MM.1S (cell line): ENCODE results near the gene ART1.
"Not testable (repeated sequence)": the region's sequence is repeated elsewhere in the genome, so short reads cannot be mapped to it uniquely, and the experiment has no call there.

Experiments used
- DNase-seq: peaks from one replicate; pipeline ENCODE4 v3.0.0-alpha.2; 2015
- H2AFZ ChIP-seq: fragments of 300-600 bp; sonication (generic); 2 replicates; pipeline ENCODE4 v1.6.0; 2016; ENCODE audit warnings: antibody characterized with exemption, low read length
- H3F3A ChIP-seq: fragments of 300-600 bp; sonication (generic); 2 replicates; pipeline ENCODE4 v1.6.1; 2016; ENCODE audit warnings: mild to moderate bottlenecking, antibody characterized with exemption, low read length, moderate library complexity, mixed read lengths; ENCODE audit not compliant: insufficient read depth
- H3K27ac ChIP-seq: fragments of 300-600 bp; sonication (generic); 2 replicates; pipeline ENCODE4 v1.5.1; 2016; ENCODE audit warnings: mild to moderate bottlenecking, low read length
- H3K27me3 ChIP-seq: fragments of 300-600 bp; sonication (generic); replicated peaks from 2 replicates; pipeline ENCODE4 v1.6.0; 2016; ENCODE audit warnings: low read length; ENCODE audit not compliant: insufficient read depth
- H3K36me3 ChIP-seq: fragments of 300-600 bp; sonication (generic); replicated peaks from 2 replicates; pipeline ENCODE4 v1.6.1; 2016; ENCODE audit warnings: mild to moderate bottlenecking, low read length, mixed read lengths; ENCODE audit not compliant: insufficient read depth
- H3K4me1 ChIP-seq: fragments of 300-600 bp; sonication (generic); 2 replicates; pipeline ENCODE4 v1.6.1; 2016; ENCODE audit warnings: low read length, mixed read lengths
- H3K4me2 ChIP-seq: fragments of 300-600 bp; sonication (generic); 2 replicates; pipeline ENCODE4 v1.6.0; 2016; ENCODE audit warnings: low read depth, low read length
- H3K4me3 ChIP-seq: fragments of 300-600 bp; sonication (generic); 2 replicates; pipeline ENCODE4 v1.5.1; 2016; ENCODE audit warnings: low read length, mixed read lengths
- H3K79me2 ChIP-seq: fragments of 300-600 bp; sonication (generic); 2 replicates; pipeline ENCODE4 v1.6.1; 2016; ENCODE audit warnings: mixed run types, low read length, mixed read lengths
- H3K9ac ChIP-seq: fragments of 300-600 bp; sonication (generic); 2 replicates; pipeline ENCODE4 v1.6.1; 2016; ENCODE audit warnings: low read length, mixed read lengths
- H3K9me2 ChIP-seq: fragments of 300-600 bp; sonication (generic); replicated peaks from 2 replicates; pipeline ENCODE4 v1.6.1; 2016; ENCODE audit warnings: mild to moderate bottlenecking, low read length, mixed read lengths; ENCODE audit not compliant: insufficient read depth
- H3K9me3 ChIP-seq: fragments of 300-600 bp; sonication (generic); replicated peaks from 2 replicates; pipeline ENCODE4 v1.6.1; 2016; ENCODE audit warnings: mild to moderate bottlenecking, low read length, mixed read lengths; ENCODE audit not compliant: insufficient read depth
- H4K20me1 ChIP-seq: fragments of 300-600 bp; sonication (generic); 2 replicates; pipeline ENCODE4 v1.6.1; 2016; ENCODE audit warnings: mild to moderate bottlenecking, low read length, moderate library complexity, mixed read lengths; ENCODE audit not compliant: insufficient read depth
- EZH2 ChIP-seq: fragments of 300-600 bp; sonication (generic); optimal IDR thresholded peaks from 2 replicates; pipeline ENCODE3; 2017; ENCODE audit warnings: low read depth, mild to moderate bottlenecking, antibody characterized with exemption, low read length, mixed read lengths
- EZH2phosphoT487 ChIP-seq: fragments of 300-600 bp; sonication (generic); IDR thresholded peaks from 2 replicates; pipeline ENCODE4 v1.6.1; 2018; ENCODE audit warnings: antibody characterized with exemption, low read length
- TF ChIP-seq, protein P1 (sequence below): fragments of 300-600 bp; sonication (generic); IDR thresholded peaks from 2 replicates; pipeline ENCODE4 v1.5.1; 2016; ENCODE audit warnings: antibody characterized with exemption, low read length, mixed read lengths

The ART1 gene

DNA sequence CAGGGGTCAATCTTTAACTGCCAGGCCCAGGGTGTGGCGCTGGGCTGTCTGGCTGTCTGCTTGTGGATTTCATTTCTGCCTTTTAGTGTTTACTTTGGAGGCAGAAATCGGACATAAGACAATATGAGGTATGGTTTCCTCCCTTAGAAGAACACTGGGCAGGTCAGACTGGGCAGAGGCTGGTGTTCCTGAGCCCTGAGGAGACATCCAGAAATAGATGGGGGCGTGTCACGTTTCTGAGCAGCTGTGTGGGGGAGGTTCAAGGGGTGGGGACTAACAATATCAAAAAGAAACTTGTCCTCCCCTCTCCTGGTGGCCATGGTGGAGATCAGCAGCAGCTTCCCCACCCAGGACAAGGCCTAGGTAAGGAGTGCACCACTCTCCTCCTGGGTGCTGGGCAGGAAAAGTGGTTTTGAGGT lies at the start of gene ART1:
TSS of gene ART1 (plus strand) at position 312 of the 419 bp plus-strand sequence. CDS start 14,086 bp downstream, outside the sequence.
- H3K27me3 ChIP-seq = 0 out of 2 replicates have a peak, but pooled peaks cover 8% of the 10 kb centered on the region
- H3K4me1 ChIP-seq = 0 out of 2 replicates have a peak, but pooled peaks cover 3% of the 10 kb centered on the region
- H3K4me3 ChIP-seq = no peak within 1 kb of the TSS
- H3K27ac ChIP-seq = no peak within 1 kb of the TSS
- no peak for TF ChIP-seq EZH2phosphoT487
- TF ChIP-seq EZH2 = no peak
- H3K9me2 ChIP-seq = no peaks in the 10 kb centered on the region
- no peaks in the 10 kb centered on the region for H3K79me2 ChIP-seq
- H4K20me1 ChIP-seq = no peaks in the 10 kb centered on the region
- no peaks in the 10 kb centered on the region for H3K36me3 ChIP-seq
- no peak within 1 kb of the TSS for H3K4me2 ChIP-seq
- no peaks in the 10 kb centered on the region for H3K9me3 ChIP-seq
- no peak within 1 kb of the TSS for H2AFZ ChIP-seq
- no peaks in the 10 kb centered on the region for H3F3A ChIP-seq
- DNase-seq = peak; percentile 12
- no peak within 1 kb of the TSS for H3K9ac ChIP-seq

- not testable (repeated sequence) for H3F3A ChIP-seq, H2AFZ ChIP-seq, H3K4me2 ChIP-seq, H3K4me3 ChIP-seq, H3K27ac ChIP-seq, H3K9ac ChIP-seq, H3K36me3 ChIP-seq, H3K27me3 ChIP-seq, H3K79me2 ChIP-seq, DNase-seq, H3K9me3 ChIP-seq, H3K4me1 ChIP-seq, H3K9me2 ChIP-seq, H4K20me1 ChIP-seq
These were observed 47.2 kb upstream of the ART1 start for GRCh38 chr11:3597743-3598142.

DNA sequence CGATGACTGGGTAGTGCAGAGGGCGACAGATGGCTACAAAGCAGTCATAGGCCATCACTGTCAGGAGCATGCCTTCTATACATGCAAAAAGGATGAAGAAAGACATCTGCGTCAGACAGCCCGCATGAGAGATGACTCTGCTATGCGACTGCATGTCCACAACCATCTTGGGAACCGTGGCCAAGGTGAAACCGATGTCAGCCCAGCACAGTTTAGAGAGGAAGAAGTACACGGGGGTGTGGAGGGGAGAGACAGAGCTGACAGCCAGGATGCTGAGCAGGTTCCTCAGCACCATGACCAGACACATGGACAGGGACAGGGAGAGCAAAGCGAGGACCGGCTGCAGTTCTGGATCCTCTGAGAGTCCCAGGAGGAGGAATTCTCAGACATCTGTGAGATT lies 44.7 kb upstream of the ART1 start:
- H3K9me3 ChIP-seq, H3K9ac ChIP-seq, H3K27me3 ChIP-seq, H3K79me2 ChIP-seq, H3K4me2 ChIP-seq, H2AFZ ChIP-seq, H3K4me1 ChIP-seq, H3F3A ChIP-seq, H3K27ac ChIP-seq, H3K36me3 ChIP-seq, H4K20me1 ChIP-seq, H3K4me3 ChIP-seq, H3K9me2 ChIP-seq, DNase-seq: not testable (repeated sequence)

GRCh38 chr11:3604167-3604566 lies 40.8 kb upstream of the ART1 start:
- no peaks in the 10 kb centered on the region for H3K4me1 ChIP-seq
- H3K9ac ChIP-seq = no peak overlapping the region
- no peak for DNase-seq
- H2AFZ ChIP-seq = no peak overlapping the region
- H3K9me2 ChIP-seq = no peaks in the 10 kb centered on the region
- no peaks in the 10 kb centered on the region for H3K27me3 ChIP-seq
- no peak overlapping the region for H3K4me2 ChIP-seq
- no peaks in the 10 kb centered on the region for H3K36me3 ChIP-seq
- H3K4me3 ChIP-seq = no peak overlapping the region
- H3K9me3 ChIP-seq = no peaks in the 10 kb centered on the region
- H3K27ac ChIP-seq = no peak overlapping the region
- H3K79me2 ChIP-seq = no peaks in the 10 kb centered on the region
- TF ChIP-seq EZH2 = no peak
- TF ChIP-seq, protein P1, sequence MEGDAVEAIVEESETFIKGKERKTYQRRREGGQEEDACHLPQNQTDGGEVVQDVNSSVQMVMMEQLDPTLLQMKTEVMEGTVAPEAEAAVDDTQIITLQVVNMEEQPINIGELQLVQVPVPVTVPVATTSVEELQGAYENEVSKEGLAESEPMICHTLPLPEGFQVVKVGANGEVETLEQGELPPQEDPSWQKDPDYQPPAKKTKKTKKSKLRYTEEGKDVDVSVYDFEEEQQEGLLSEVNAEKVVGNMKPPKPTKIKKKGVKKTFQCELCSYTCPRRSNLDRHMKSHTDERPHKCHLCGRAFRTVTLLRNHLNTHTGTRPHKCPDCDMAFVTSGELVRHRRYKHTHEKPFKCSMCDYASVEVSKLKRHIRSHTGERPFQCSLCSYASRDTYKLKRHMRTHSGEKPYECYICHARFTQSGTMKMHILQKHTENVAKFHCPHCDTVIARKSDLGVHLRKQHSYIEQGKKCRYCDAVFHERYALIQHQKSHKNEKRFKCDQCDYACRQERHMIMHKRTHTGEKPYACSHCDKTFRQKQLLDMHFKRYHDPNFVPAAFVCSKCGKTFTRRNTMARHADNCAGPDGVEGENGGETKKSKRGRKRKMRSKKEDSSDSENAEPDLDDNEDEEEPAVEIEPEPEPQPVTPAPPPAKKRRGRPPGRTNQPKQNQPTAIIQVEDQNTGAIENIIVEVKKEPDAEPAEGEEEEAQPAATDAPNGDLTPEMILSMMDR = no peak
- TF ChIP-seq EZH2phosphoT487 = no peak
- no peaks in the 10 kb centered on the region for H3F3A ChIP-seq
- H4K20me1 ChIP-seq = no peaks in the 10 kb centered on the region

DNA sequence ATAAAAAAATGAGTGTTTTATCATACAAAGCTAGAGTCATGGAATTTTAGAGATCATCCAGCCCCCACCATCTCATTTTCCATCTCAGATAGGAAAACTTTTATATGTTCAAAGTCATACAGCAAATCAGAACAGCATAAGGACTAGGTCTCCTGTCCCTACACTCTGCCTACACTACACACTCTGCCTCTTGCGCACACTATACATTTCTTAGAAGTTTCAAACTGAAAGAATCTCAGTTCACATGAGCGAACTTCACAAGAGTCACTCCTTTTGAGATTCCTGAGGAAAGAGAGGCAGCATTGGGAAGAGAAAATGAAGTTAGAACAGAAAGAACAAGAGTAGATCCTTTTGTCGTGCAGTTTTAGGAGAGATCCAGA lies 39.7 kb upstream of the ART1 start:
- H3K4me2 ChIP-seq = no peak overlapping the region
- no peak overlapping the region for H3K4me3 ChIP-seq
- H3K36me3 ChIP-seq = no peaks in the 10 kb centered on the region
- no peaks in the 10 kb centered on the region for H3K27me3 ChIP-seq
- H3F3A ChIP-seq = no peaks in the 10 kb centered on the region
- no peaks in the 10 kb centered on the region for H4K20me1 ChIP-seq
- no peak overlapping the region for H3K9ac ChIP-seq
- H3K4me1 ChIP-seq = no peaks in the 10 kb centered on the region
- H3K27ac ChIP-seq = no peak overlapping the region
- no peaks in the 10 kb centered on the region for H3K9me2 ChIP-seq
- no peak for TF ChIP-seq EZH2
- DNase-seq = no peak
- no peak overlapping the region for H2AFZ ChIP-seq
- H3K79me2 ChIP-seq = no peaks in the 10 kb centered on the region
- H3K9me3 ChIP-seq = no peaks in the 10 kb centered on the region
